H9 (cell line): ENCODE data around the gene SYCP2L. TPM values are rescaled to one million over a fixed set of nuclear protein-coding genes. Genes with fewer than 3 reads are reported as not detected.
A peak's percentile ranks its signal among the peaks of the same experiment; 100 is the strongest.

Experiments used
- DNase-seq: peaks from one replicate; pipeline ENCODE4 v3.0.0-alpha.2; 2017
- H2AFZ ChIP-seq: one replicate; pipeline ENCODE4 v1.6.1; 2013; ENCODE audit warnings: mild to moderate bottlenecking, low read length, control low read depth, moderate library complexity
- H2AK5ac ChIP-seq: 2 replicates; pipeline ENCODE4 v1.6.1; 2013; ENCODE audit warnings: low read length, control low read depth, mixed read lengths; ENCODE audit not compliant: insufficient read length
- H2BK120ac ChIP-seq: one replicate; pipeline ENCODE4 v1.6.1; 2013; ENCODE audit warnings: low read depth, mild to moderate bottlenecking, low read length, control low read depth, inconsistent platforms; ENCODE audit not compliant: poor library complexity, severe bottlenecking
- H2BK12ac ChIP-seq: 2 replicates; pipeline ENCODE4 v1.6.1; 2013; ENCODE audit warnings: low read length, control low read depth, mixed read lengths, low read depth; ENCODE audit not compliant: insufficient read length
- H2BK15ac ChIP-seq: 2 replicates; pipeline ENCODE4 v1.6.1; 2013; ENCODE audit warnings: low read depth, low read length, control low read depth
- H2BK20ac ChIP-seq: one replicate; pipeline ENCODE4 v1.6.1; 2013; ENCODE audit warnings: low read depth, mild to moderate bottlenecking, low read length, control low read depth, inconsistent platforms; ENCODE audit not compliant: poor library complexity, severe bottlenecking
- H2BK5ac ChIP-seq: 2 replicates; pipeline ENCODE4 v1.6.1; 2013; ENCODE audit warnings: low read length, control low read depth, mixed read lengths; ENCODE audit not compliant: insufficient read length
- H3K14ac ChIP-seq: 2 replicates; pipeline ENCODE4 v1.6.1; 2013; ENCODE audit warnings: low read length, control low read depth; ENCODE audit not compliant: insufficient read depth
- H3K18ac ChIP-seq: 2 replicates; pipeline ENCODE4 v1.6.1; 2013; ENCODE audit warnings: low read depth, mild to moderate bottlenecking, mixed read lengths, low read length, control low read depth; ENCODE audit not compliant: insufficient read length
- H3K23ac ChIP-seq: 2 replicates; pipeline ENCODE4 v1.6.1; 2013; ENCODE audit warnings: low read length, control low read depth, mixed read lengths, low read depth; ENCODE audit not compliant: insufficient read length
- H3K23me2 ChIP-seq: 2 replicates; pipeline ENCODE4 v1.6.1; 2013; ENCODE audit warnings: low read depth, mild to moderate bottlenecking, mixed read lengths, low read length, control low read depth; ENCODE audit not compliant: insufficient read length, poor library complexity, severe bottlenecking
- H3K27ac ChIP-seq: 2 replicates; pipeline ENCODE4 v1.5.1; 2013; ENCODE audit warnings: low read length, control low read depth, mixed read lengths, low read depth; ENCODE audit not compliant: insufficient read length
- H3K27me3 ChIP-seq: 2 replicates; pipeline ENCODE4 v1.6.1; 2013; ENCODE audit warnings: low read length, control low read depth, inconsistent platforms; ENCODE audit not compliant: insufficient read depth
- H3K4ac ChIP-seq: 2 replicates; pipeline ENCODE4 v1.6.1; 2013; ENCODE audit warnings: low read depth, mild to moderate bottlenecking, control low read depth, inconsistent platforms, low read length, moderate library complexity
- H3K4me1 ChIP-seq: 2 replicates; pipeline ENCODE4 v1.6.1; 2013; ENCODE audit warnings: low read length, control low read depth, inconsistent platforms; ENCODE audit not compliant: insufficient read depth
- H3K4me2 ChIP-seq: 2 replicates; pipeline ENCODE4 v1.6.1; 2013; ENCODE audit warnings: low read length, control low read depth, mixed read lengths; ENCODE audit not compliant: insufficient read length, insufficient read depth
- H3K56ac ChIP-seq: 2 replicates; pipeline ENCODE4 v1.6.1; 2013; ENCODE audit warnings: low read depth, mild to moderate bottlenecking, mixed read lengths, low read length, control low read depth; ENCODE audit not compliant: insufficient read length
- H3K79me1 ChIP-seq: 2 replicates; pipeline ENCODE4 v1.6.1; 2013; ENCODE audit warnings: low read depth, mild to moderate bottlenecking, moderate library complexity, low read length, control low read depth, inconsistent platforms; ENCODE audit not compliant: insufficient read depth, poor library complexity, severe bottlenecking
- H3K79me2 ChIP-seq: 2 replicates; pipeline ENCODE4 v1.6.1; 2013; ENCODE audit warnings: low read length, control low read depth, inconsistent platforms; ENCODE audit not compliant: insufficient read depth
- H3K9ac ChIP-seq: 2 replicates; pipeline ENCODE4 v1.6.1; 2013; ENCODE audit warnings: low read length, control low read depth, mixed read lengths; ENCODE audit not compliant: insufficient read length; ENCODE audit errors: extremely low read depth
- H3K9me3 ChIP-seq: one replicate; pipeline ENCODE4 v1.6.1; 2013; ENCODE audit warnings: low read depth, low read length, inconsistent platforms; ENCODE audit not compliant: control insufficient read depth
- H3T11ph ChIP-seq: one replicate; pipeline ENCODE4 v1.6.1; 2013; ENCODE audit warnings: mild to moderate bottlenecking, low read length, control low read depth, inconsistent platforms
- H4K20me1 ChIP-seq: one replicate; pipeline ENCODE4 v1.6.1; 2013; ENCODE audit not compliant: control insufficient read depth, insufficient read length, insufficient read depth
- H4K5ac ChIP-seq: 2 replicates; pipeline ENCODE4 v1.6.1; 2013; ENCODE audit warnings: low read depth, mild to moderate bottlenecking, mixed read lengths, low read length, control low read depth; ENCODE audit not compliant: insufficient read length
- H4K8ac ChIP-seq: replicated peaks from 2 replicates; pipeline ENCODE4 v1.6.1; 2013; ENCODE audit warnings: low read length, control low read depth, mixed read lengths, low read depth; ENCODE audit not compliant: insufficient read length
- H4K91ac ChIP-seq: 2 replicates; pipeline ENCODE4 v1.6.1; 2013; ENCODE audit warnings: low read depth, mild to moderate bottlenecking, moderate library complexity, mixed read lengths, low read length, control low read depth; ENCODE audit not compliant: insufficient read length
- H3K27ac Mint-ChIP-seq, 3 experiments: 2 replicates in 2 of 3; 3 replicates in 1 of 3; pipeline ENCODE4 v1.8.0; 2020 to 2021; ENCODE audit warnings: mixed read lengths in 3 of 3, mild to moderate bottlenecking in 1 of 3, moderate library complexity in 1 of 3
- H3K27me3 Mint-ChIP-seq: 2 replicates; pipeline ENCODE4 v1.8.0; 2021; ENCODE audit warnings: low read depth, mild to moderate bottlenecking, moderate library complexity, mixed read lengths
- H3K36me3 Mint-ChIP-seq, 3 experiments: 2 replicates in 2 of 3; 3 replicates in 1 of 3; pipeline ENCODE4 v1.8.0; 2020 to 2021; ENCODE audit warnings: low read depth in 3 of 3, mixed read lengths in 3 of 3; ENCODE audit not compliant: insufficient read depth in 1 of 3
- H3K4me1 Mint-ChIP-seq, 2 experiments: 2 replicates each; pipeline ENCODE4 v1.8.0; 2020; ENCODE audit warnings: mixed read lengths in 2 of 2
- H3K4me3 Mint-ChIP-seq, 2 experiments: 2 replicates in 1 of 2; 3 replicates in 1 of 2; pipeline ENCODE4 v1.8.0; 2020 to 2021; ENCODE audit warnings: mild to moderate bottlenecking in 2 of 2, mixed read lengths in 2 of 2, moderate library complexity in 1 of 2
- H3K9me3 Mint-ChIP-seq, 2 experiments: 2 replicates in 1 of 2; 3 replicates in 1 of 2; pipeline ENCODE4 v1.8.0; 2020; ENCODE audit warnings: mild to moderate bottlenecking in 2 of 2, mixed read lengths in 2 of 2, moderate library complexity in 1 of 2
- WGBS: extraction: QIAGEN DNeasy Blood & Tissue Kit; methylation state at CpG from one replicate; pipeline ENCODE4 v1.1.7; 2013; ENCODE audit warnings: missing lambda C conversion rate, low lambda C conversion rate, mixed read lengths; ENCODE audit not compliant: insufficient read length; ENCODE audit errors: extremely low coverage; 5-methylcytosine and 5-hydroxymethylcytosine counted together
- total RNA-seq: library from RNA; stranded (reverse); gene quantifications from 2 replicates; pipeline ENCODE4 v1.2.1, GENCODE V29; 2021
- TF ChIP-seq, protein P1 (sequence below): fragments of 200-600 bp; sonication (generic); conservative IDR thresholded peaks from 3 replicates; pipeline ENCODE4 v1.8.0; 2021; ENCODE audit warnings: antibody characterized with exemption, mild to moderate bottlenecking

Gene SYCP2L
- total RNA-seq, 1 experiment from 2014 or later = 3.5 TPM

DNA sequence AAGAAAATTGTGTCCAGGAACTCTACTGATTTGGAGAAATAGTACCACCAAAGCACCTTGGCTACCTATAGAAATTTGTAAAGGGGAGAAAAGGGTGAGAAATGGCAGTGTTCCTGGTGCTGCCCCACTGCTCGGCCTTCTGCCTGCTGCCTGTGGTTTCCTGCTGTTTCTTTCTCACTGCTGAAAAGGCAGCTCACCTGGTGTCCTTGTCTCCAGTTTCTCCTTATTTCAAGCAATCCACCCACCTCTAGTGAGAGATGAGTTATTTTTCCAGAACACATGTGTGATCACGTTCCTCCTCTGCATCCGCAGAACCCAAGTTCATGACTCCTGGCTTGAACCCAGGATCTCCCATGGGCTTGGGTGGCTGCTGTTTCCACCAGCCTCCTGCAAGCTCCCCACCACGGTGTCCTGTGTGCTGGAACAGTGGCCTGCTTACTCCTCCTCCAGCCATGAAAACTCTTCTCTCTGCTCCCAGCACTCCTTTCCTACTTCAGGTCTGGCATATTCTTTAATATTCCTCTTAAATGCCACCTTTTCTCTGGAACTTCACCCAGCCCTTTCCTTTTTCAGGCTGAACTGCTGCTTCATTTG, 108.4 kb downstream of the SYCP2L start:
- Histone ChIP-seq H3K9ac (no peak overlapping the region), H4K91ac (no peak overlapping the region), H3K23ac (no peak overlapping the region), H3K56ac (no peak overlapping the region), H2BK5ac (no peak overlapping the region), H3K79me1 (no peaks in the 10 kb centered on the region), H2AFZ (no peak overlapping the region), H3K4me1 (peaks cover 8% of the 10 kb centered on the region; the same call in 1 of the 2 replicates), H4K20me1 (no peaks in the 10 kb centered on the region), H3K18ac (no peak overlapping the region), H3T11ph (no peak overlapping the region), H2AK5ac (no peak overlapping the region), H3K27ac (no peak overlapping the region), H4K5ac (no peak overlapping the region), H3K14ac (no peak overlapping the region), H3K4me2 (no peak overlapping the region), H3K4ac (no peak overlapping the region), H4K8ac (no peak overlapping the region), H3K79me2 (no peaks in the 10 kb centered on the region), H3K23me2 (no peaks in the 10 kb centered on the region), H3K27me3 (no peaks in the 10 kb centered on the region), H2BK20ac (no peak overlapping the region), H2BK120ac (no peak overlapping the region), H3K9me3 (no peaks in the 10 kb centered on the region), H2BK12ac (no peak overlapping the region), H2BK15ac (no peak overlapping the region)
- Mint-ChIP-seq H3K27me3 (peaks cover 2% of the 10 kb centered on the region), H3K36me3 (no peaks in the 10 kb centered on the region), H3K9me3 (no peaks in the 10 kb centered on the region), H3K27ac (peak overlapping the region; percentile 54 to 93 (median 59)), H3K4me3 (peak overlapping the region in 1 of 2 experiments; percentile 32; a peak in 1 of 5 replicates), H3K4me1 (peaks cover 29 to 32% of the 10 kb centered on the region in 2 experiments)
- DNase-seq = no peak
- TF ChIP-seq, protein P1, sequence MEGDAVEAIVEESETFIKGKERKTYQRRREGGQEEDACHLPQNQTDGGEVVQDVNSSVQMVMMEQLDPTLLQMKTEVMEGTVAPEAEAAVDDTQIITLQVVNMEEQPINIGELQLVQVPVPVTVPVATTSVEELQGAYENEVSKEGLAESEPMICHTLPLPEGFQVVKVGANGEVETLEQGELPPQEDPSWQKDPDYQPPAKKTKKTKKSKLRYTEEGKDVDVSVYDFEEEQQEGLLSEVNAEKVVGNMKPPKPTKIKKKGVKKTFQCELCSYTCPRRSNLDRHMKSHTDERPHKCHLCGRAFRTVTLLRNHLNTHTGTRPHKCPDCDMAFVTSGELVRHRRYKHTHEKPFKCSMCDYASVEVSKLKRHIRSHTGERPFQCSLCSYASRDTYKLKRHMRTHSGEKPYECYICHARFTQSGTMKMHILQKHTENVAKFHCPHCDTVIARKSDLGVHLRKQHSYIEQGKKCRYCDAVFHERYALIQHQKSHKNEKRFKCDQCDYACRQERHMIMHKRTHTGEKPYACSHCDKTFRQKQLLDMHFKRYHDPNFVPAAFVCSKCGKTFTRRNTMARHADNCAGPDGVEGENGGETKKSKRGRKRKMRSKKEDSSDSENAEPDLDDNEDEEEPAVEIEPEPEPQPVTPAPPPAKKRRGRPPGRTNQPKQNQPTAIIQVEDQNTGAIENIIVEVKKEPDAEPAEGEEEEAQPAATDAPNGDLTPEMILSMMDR = no peak
- WGBS = no CpG with 5 or more reads among the region's 4 CpGs
